ENCODE results near the gene AQP10.

DNA sequence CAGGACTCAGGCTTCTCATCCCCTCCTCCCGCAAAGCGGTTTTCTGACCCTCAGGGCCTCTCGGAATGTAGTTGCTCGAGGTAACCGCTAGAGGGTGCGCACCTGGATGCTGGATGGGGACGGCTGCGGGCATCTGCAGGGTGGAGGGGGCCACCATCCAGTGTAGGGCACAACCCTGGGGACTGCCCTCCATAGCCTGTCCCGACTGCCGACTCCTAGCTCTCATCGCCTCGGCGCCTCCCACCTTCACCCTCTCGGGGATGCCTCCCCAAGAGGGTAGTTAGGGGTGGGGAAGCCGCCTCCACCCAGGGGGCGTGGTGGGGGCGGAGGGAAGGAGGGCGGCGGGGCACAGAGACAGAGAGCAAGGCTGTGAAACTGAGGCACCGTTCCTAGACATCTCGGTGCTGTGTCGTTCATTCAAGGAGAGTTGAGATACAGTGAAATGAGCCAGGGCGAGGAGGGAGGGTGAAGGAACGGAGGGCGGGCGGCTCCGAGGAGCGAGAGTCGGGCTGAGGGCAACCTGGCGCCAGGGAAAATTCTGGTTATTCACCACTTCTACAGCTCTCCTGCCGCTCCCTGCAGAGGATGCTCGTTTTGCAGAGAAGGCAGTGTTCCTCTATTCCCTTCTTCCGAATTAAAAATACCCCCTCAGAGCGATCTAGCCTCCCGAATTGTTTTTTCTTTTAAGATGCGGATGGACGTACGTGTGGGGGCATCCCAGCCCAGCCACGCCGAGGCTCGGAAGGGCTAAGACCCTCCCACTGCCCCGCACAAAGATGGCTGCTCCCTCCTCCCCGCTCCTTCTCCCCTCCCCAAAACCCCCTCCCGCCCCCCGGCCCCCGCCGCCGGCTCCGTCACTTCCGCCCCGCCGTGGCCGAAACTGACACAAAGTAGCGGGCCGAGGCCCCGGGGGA is 4.0 kb downstream of the AQP10 start, which contains the start of gene ATP8B2:
- TF ChIP-seq ZNF274 (IDR thresholded peaks at IDR 0.05; ENCODE audit: insufficient read depth, insufficient read length): no peak
- TF ChIP-seq, protein P1, sequence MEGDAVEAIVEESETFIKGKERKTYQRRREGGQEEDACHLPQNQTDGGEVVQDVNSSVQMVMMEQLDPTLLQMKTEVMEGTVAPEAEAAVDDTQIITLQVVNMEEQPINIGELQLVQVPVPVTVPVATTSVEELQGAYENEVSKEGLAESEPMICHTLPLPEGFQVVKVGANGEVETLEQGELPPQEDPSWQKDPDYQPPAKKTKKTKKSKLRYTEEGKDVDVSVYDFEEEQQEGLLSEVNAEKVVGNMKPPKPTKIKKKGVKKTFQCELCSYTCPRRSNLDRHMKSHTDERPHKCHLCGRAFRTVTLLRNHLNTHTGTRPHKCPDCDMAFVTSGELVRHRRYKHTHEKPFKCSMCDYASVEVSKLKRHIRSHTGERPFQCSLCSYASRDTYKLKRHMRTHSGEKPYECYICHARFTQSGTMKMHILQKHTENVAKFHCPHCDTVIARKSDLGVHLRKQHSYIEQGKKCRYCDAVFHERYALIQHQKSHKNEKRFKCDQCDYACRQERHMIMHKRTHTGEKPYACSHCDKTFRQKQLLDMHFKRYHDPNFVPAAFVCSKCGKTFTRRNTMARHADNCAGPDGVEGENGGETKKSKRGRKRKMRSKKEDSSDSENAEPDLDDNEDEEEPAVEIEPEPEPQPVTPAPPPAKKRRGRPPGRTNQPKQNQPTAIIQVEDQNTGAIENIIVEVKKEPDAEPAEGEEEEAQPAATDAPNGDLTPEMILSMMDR (IDR thresholded peaks at IDR 0.05 in 2 of 3, conservative IDR thresholded peaks at IDR 0.05 in 1 of 3; ENCODE audit: control insufficient read depth in 2 of 3, extremely low read depth in 1 of 3, insufficient read depth in 1 of 3, low read depth in 3 of 3, low read length in 3 of 3): peak; percentile 92 to 94 (median 92)
- peak; percentile 41; the same call in 1 of the 2 replicates for TF ChIP-seq NR2F1 (conservative IDR thresholded peaks at IDR 0.05)
- no peak; the same call in 1 of the 2 replicates for TF ChIP-seq POLR2A (IDR thresholded peaks at IDR 0.05; ENCODE audit: low read depth, low read length)
- no peak for TF ChIP-seq HDAC2 (IDR thresholded peaks at IDR 0.05)
- no peak for TF ChIP-seq EP300 (IDR thresholded peaks at IDR 0.05; ENCODE audit: borderline replicate concordance in 1 of 2, control insufficient read depth in 1 of 2, low read depth in 2 of 2, low read length in 2 of 2)
- no peak for TF ChIP-seq SUZ12 (IDR thresholded peaks at IDR 0.05; ENCODE audit: unreplicated experiment)
- TF ChIP-seq HDGF (IDR thresholded peaks at IDR 0.05): 0 out of 2 replicates have a peak, but pooled peaks have one; percentile 37
- no peak for TF ChIP-seq HDAC6 (IDR thresholded peaks at IDR 0.05; ENCODE audit: unreplicated experiment)
- no peak for TF ChIP-seq SIX5 (IDR thresholded peaks at IDR 0.05; ENCODE audit: low read depth, low read length, severe bottlenecking)
- no peak for TF ChIP-seq JUND (IDR thresholded peaks at IDR 0.05; ENCODE audit: low read depth, low read length)
- no peak for TF ChIP-seq EZH2 (IDR thresholded peaks at IDR 0.05; ENCODE audit: borderline replicate concordance, control insufficient read depth, low read depth, low read length)

Data from GM12878 (cell line).